ENCODE results near the gene POU2F1.

DNA sequence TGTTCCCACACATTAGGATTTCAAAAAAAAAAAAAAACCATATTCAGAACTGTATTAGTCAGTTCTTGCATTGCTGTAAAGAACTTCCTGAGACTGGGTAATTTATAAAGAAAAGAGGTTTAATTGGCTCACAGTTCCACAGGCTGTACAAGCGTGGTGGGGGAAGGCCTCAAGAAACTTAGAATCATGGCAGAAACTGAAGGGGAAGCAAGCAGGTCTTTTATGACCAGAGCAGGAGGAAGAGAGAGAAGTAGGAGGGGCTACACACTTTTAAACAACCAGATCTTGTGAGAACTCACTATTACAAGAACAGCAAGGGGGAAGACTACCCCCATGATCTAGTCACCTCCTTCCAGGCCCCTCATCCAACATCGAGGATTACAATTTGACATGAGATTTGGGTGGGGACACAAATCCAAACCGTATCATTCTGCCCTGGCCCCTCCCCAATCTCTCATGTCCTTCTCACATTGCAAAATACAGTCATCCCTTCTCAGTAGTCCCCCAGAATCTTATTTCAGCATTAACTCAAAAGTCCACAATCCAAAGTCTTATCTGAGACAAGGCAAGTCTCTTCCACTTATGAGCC lies 51.8 kb downstream of the POU2F1 start:
- TF ChIP-seq CTCF (IDR thresholded peaks at IDR 0.05), result no peak
- no peak for TF ChIP-seq POLR2A (IDR thresholded peaks at IDR 0.05)

Measured in thyroid gland (tissue), 4 donors.